Activated CD8-positive, alpha-beta T cell treated with anti-CD3 and anti-CD28 coated beads for 36 hours (primary cell): ENCODE measurements around the gene GPR22. TPM values are rescaled to one million over a fixed set of nuclear protein-coding genes. Genes with fewer than 3 reads are reported as not detected.

Experiments used
- ATAC-seq: fragments of 200-7000 bp; cut with Tn5 transposase; one replicate; pipeline ENCODE4 v1.10.0; 2021; ENCODE audit warnings: mild to moderate bottlenecking, moderate library complexity
- CTCF ChIA-PET: fragments of 350-600 bp; sonication (Branson Sonifier 250); formaldehyde crosslinking; loops from one replicate; lab custom pipeline; 2021; ENCODE audit warnings: antibody characterized with exemption; lab: Charles Lee
- POLR2A ChIA-PET: fragments of 350-600 bp; sonication (Branson Sonifier 250); formaldehyde crosslinking; loops from one replicate; lab custom pipeline; 2021; ENCODE audit warnings: antibody characterized with exemption; lab: Charles Lee
- DNase-seq: peaks from one replicate; pipeline ENCODE4 v3.0.0-alpha.2; 2020
- H3K27ac Mint-ChIP-seq: one replicate; pipeline ENCODE4 v1.8.0; 2021; ENCODE audit warnings: mild to moderate bottlenecking, mixed read lengths
- H3K27me3 Mint-ChIP-seq: one replicate; pipeline ENCODE4 v1.8.0; 2021; ENCODE audit warnings: mixed read lengths
- H3K36me3 Mint-ChIP-seq: one replicate; pipeline ENCODE4 v1.8.0; 2021; ENCODE audit warnings: low read depth, mixed read lengths
- H3K4me1 Mint-ChIP-seq: one replicate; pipeline ENCODE4 v1.8.0; 2021; ENCODE audit warnings: low read depth, mixed read lengths
- H3K4me3 Mint-ChIP-seq: one replicate; pipeline ENCODE4 v1.8.0; 2021; ENCODE audit warnings: mild to moderate bottlenecking, moderate library complexity, mixed read lengths
- H3K9me3 Mint-ChIP-seq: one replicate; pipeline ENCODE4 v1.8.0; 2021; ENCODE audit warnings: mixed read lengths
- intact Hi-C: fragments of 100-400 bp; cut with micrococcal nuclease; formaldehyde crosslinking; loops from one replicate; pipeline ENCODE4 v1.10.0; 2022
- total RNA-seq, 2 experiments: library from RNA; stranded (reverse); gene quantifications; one replicate each; pipeline ENCODE4 v1.2.3, GENCODE V29; 2021
- TF ChIP-seq, protein P1 (sequence below): fragments of 200-600 bp; IDR thresholded peaks from one replicate; pipeline ENCODE4 v1.8.0; 2022; ENCODE audit warnings: antibody characterized with exemption, mild to moderate bottlenecking

GPR22 gene
- total RNA-seq, 2 experiments from 2014 or later = not detected

DNA sequence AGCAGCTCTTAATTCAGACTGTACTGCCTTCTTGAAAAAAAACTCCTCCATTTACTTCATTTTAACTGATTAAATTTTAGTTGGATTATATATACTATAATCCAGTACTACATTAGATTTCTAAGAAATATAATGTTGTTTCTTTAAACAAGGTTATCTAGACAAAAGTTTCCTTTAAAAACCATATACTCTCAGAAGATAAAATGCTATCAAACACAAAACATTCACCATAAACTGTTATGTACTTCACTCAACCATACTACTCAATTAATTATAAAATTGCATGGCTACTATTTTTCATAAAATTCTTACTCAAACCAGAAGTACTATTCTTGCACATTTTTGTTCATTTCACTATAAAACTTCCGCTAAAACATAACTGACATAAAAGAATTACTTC lies 12.7 kb downstream of the GPR22 start:
- H3K9me3 Mint-ChIP-seq = peaks cover 3% of the 10 kb centered on the region
- ChIA-PET POLR2A (no interaction called here), CTCF (no interaction called here)
- H3K4me3 Mint-ChIP-seq = no peak overlapping the region
- no peak for DNase-seq
- H3K36me3 Mint-ChIP-seq = peaks cover 8% of the 10 kb centered on the region
- TF ChIP-seq, protein P1, sequence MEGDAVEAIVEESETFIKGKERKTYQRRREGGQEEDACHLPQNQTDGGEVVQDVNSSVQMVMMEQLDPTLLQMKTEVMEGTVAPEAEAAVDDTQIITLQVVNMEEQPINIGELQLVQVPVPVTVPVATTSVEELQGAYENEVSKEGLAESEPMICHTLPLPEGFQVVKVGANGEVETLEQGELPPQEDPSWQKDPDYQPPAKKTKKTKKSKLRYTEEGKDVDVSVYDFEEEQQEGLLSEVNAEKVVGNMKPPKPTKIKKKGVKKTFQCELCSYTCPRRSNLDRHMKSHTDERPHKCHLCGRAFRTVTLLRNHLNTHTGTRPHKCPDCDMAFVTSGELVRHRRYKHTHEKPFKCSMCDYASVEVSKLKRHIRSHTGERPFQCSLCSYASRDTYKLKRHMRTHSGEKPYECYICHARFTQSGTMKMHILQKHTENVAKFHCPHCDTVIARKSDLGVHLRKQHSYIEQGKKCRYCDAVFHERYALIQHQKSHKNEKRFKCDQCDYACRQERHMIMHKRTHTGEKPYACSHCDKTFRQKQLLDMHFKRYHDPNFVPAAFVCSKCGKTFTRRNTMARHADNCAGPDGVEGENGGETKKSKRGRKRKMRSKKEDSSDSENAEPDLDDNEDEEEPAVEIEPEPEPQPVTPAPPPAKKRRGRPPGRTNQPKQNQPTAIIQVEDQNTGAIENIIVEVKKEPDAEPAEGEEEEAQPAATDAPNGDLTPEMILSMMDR = no peak
- peaks cover 14% of the 10 kb centered on the region for H3K4me1 Mint-ChIP-seq
- no peaks in the 10 kb centered on the region for H3K27me3 Mint-ChIP-seq
- ATAC-seq = no peak
- no peak overlapping the region for H3K27ac Mint-ChIP-seq
- intact Hi-C loops = no loop called here

GRCh38 chr7:107486041-107486440 lies 16.2 kb downstream of the GPR22 start:
- intact Hi-C loops = no loop called here
- TF ChIP-seq, protein P1 = no peak
- H3K4me3 Mint-ChIP-seq = no peak overlapping the region
- DNase-seq = no peak
- H3K36me3 Mint-ChIP-seq = peaks cover 10% of the 10 kb centered on the region
- peak; percentile 64 for ATAC-seq
- H3K27ac Mint-ChIP-seq = no peak overlapping the region
- CTCF ChIA-PET = interaction anchor here (1.5 kb wide), 1 partner anchor 22 kb away, joined by 4 read pairs; no protein-coding TSS in a partner anchor
- no peaks in the 10 kb centered on the region for H3K27me3 Mint-ChIP-seq
- peaks cover 3% of the 10 kb centered on the region for H3K9me3 Mint-ChIP-seq
- peaks cover 16% of the 10 kb centered on the region for H3K4me1 Mint-ChIP-seq
- POLR2A ChIA-PET = no interaction called here

GRCh38 chr7:107492875-107493274 lies 23.0 kb downstream of the GPR22 start:
- TF ChIP-seq, protein P1 = no peak
- no peak overlapping the region for H3K4me3 Mint-ChIP-seq
- intact Hi-C loops = no loop called here
- H3K27ac Mint-ChIP-seq = no peak overlapping the region
- CTCF ChIA-PET = no interaction called here
- H3K4me1 Mint-ChIP-seq = peaks cover 19% of the 10 kb centered on the region
- H3K27me3 Mint-ChIP-seq = no peaks in the 10 kb centered on the region
- ATAC-seq = no peak
- POLR2A ChIA-PET = no interaction called here
- DNase-seq = no peak
- H3K9me3 Mint-ChIP-seq = peaks cover 2% of the 10 kb centered on the region
- H3K36me3 Mint-ChIP-seq = peaks cover 13% of the 10 kb centered on the region

DNA sequence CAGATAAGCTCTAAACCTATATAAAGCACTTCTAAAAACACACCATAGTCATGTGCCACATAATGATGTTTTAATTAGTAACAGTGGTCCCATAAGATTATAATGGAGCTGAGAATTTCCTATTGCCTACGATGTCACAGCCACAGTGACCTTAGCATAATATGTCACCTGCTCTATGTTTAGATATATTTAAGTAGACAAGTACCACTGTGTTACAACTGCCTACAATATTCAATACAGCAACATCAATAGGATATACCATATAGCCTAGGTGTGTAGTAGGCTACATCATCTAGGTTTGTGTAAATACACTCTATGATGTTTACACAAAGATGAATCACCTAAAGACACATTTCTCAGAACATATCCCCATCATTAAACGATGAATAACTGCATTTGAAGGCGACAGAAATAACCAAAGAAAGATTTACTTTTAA lies 24.5 kb downstream of the GPR22 start:
- CTCF ChIA-PET = interaction anchor here (1.6 kb wide), 1 partner anchor 66 kb away, joined by 3 read pairs; no protein-coding TSS in a partner anchor
- Mint-ChIP-seq H3K27me3 (no peaks in the 10 kb centered on the region), H3K9me3 (peaks cover 2% of the 10 kb centered on the region), H3K4me1 (peaks cover 19% of the 10 kb centered on the region), H3K36me3 (peaks cover 15% of the 10 kb centered on the region), H3K4me3 (no peak overlapping the region), H3K27ac (no peak overlapping the region)
- intact Hi-C loops = no loop called here
- ATAC-seq = no peak
- TF ChIP-seq, protein P1 = no peak
- POLR2A ChIA-PET = no interaction called here
- DNase-seq = no peak

GRCh38 chr7:107494884-107495283 lies 25.0 kb downstream of the GPR22 start:
- Mint-ChIP-seq H3K27me3 (no peaks in the 10 kb centered on the region), H3K36me3 (peaks cover 17% of the 10 kb centered on the region), H3K27ac (no peak overlapping the region), H3K9me3 (peaks cover 2% of the 10 kb centered on the region), H3K4me1 (peaks cover 19% of the 10 kb centered on the region), H3K4me3 (no peak overlapping the region)
- DNase-seq (no peak), ATAC-seq (no peak)
- ChIA-PET CTCF (interaction anchor here (1.6 kb wide), 1 partner anchor 66 kb away, joined by 3 read pairs; no protein-coding TSS in a partner anchor), POLR2A (no interaction called here)
- intact Hi-C loops = no loop called here
- TF ChIP-seq, protein P1 = no peak
